H1 (cell line): ENCODE measurements around the gene RPUSD1. TPM values are rescaled to one million over a fixed set of nuclear protein-coding genes. Genes with fewer than 3 reads are reported as not detected.

Experiments
- CTCF ChIA-PET: fragments of 300-600 bp; sonication (Branson Sonifier 250); formaldehyde crosslinking; loops from one replicate; lab custom pipeline; 2021; ENCODE audit not compliant: partially characterized antibody; lab: Charles Lee
- POLR2A ChIA-PET: fragments of 300-600 bp; sonication (Branson Sonifier 250); formaldehyde crosslinking; loops from one replicate; lab custom pipeline; 2021; ENCODE audit warnings: inconsistent platforms; ENCODE audit not compliant: partially characterized antibody; lab: Charles Lee
- DNase-seq, 2 experiments: peaks; one replicate each; pipeline versions ENCODE4 v3.0.0 to v3.0.0-alpha.2; 2010 to 2022; ENCODE audit warnings: low spot score in 2 of 2, low read depth in 1 of 2, mixed read lengths in 1 of 2
- FAIRE-seq: peaks from 2 replicates; lab custom pipeline; 2011; peaks lifted over from hg19 to GRCh38; lab: Jason Lieb, UNC
- H2AFZ ChIP-seq: 2 replicates; pipeline ENCODE4 v1.8.1; 2012; ENCODE audit warnings: low read length, inconsistent platforms
- H2AK5ac ChIP-seq: 2 replicates; pipeline ENCODE4 v1.6.1; 2013; ENCODE audit warnings: low read depth, low read length
- H2BK120ac ChIP-seq: replicated peaks from 2 replicates; pipeline ENCODE3; 2013; ENCODE audit warnings: low read depth, low read length, inconsistent platforms
- H2BK12ac ChIP-seq: 2 replicates; pipeline ENCODE4 v1.6.1; 2013; ENCODE audit warnings: low read depth, low read length
- H2BK15ac ChIP-seq: 2 replicates; pipeline ENCODE4 v1.6.1; 2013; ENCODE audit warnings: low read length
- H2BK20ac ChIP-seq: 2 replicates; pipeline ENCODE4 v1.6.1; 2013; ENCODE audit warnings: low read length
- H2BK5ac ChIP-seq: 2 replicates; pipeline ENCODE4 v1.6.1; 2013; ENCODE audit warnings: low read depth, low read length
- H3K14ac ChIP-seq: 2 replicates; pipeline ENCODE4 v1.6.1; 2013; ENCODE audit warnings: inconsistent platforms; ENCODE audit not compliant: insufficient read length
- H3K18ac ChIP-seq: 2 replicates; pipeline ENCODE4 v1.6.1; 2013; ENCODE audit warnings: low read length; ENCODE audit errors: extremely low read depth
- H3K23ac ChIP-seq: 2 replicates; pipeline ENCODE4 v1.6.1; 2013; ENCODE audit warnings: inconsistent platforms; ENCODE audit not compliant: insufficient read length
- H3K23me2 ChIP-seq: 2 replicates; pipeline ENCODE4 v1.6.1; 2013; ENCODE audit warnings: low read depth, low read length
- H3K27ac ChIP-seq: 2 replicates; pipeline ENCODE4 v1.6.1; 2011; ENCODE audit warnings: low read depth, low read length, inconsistent platforms
- H3K27me3 ChIP-seq, 4 experiments: replicated peaks in 1 of 4; 1 replicate in 1 of 4; 2 replicates in 3 of 4; pipeline versions ENCODE4 v1.6.1 to v1.8.1; 2011 to 2013; ENCODE audit warnings: low read length in 3 of 4, mild to moderate bottlenecking in 3 of 4, inconsistent platforms in 2 of 4, mixed read lengths in 2 of 4, moderate library complexity in 1 of 4; ENCODE audit not compliant: control insufficient read depth in 3 of 4, insufficient read depth in 3 of 4; ENCODE audit errors: extremely low read depth in 1 of 4
- H3K36me3 ChIP-seq, 4 experiments: 2 replicates each; pipeline versions ENCODE4 v1.6.1 to v1.8.1; 2011 to 2013; ENCODE audit warnings: mild to moderate bottlenecking in 4 of 4, low read length in 3 of 4, moderate library complexity in 2 of 4, control low read depth in 1 of 4, inconsistent platforms in 1 of 4; ENCODE audit not compliant: insufficient read depth in 4 of 4, control insufficient read depth in 2 of 4
- H3K4ac ChIP-seq: replicated peaks from 2 replicates; pipeline ENCODE3; 2013; ENCODE audit warnings: low read length, low read depth, mixed read lengths, inconsistent platforms; ENCODE audit not compliant: insufficient read length
- H3K4me1 ChIP-seq, 4 experiments: replicated peaks in 1 of 4; 1 replicate in 1 of 4; 2 replicates in 3 of 4; pipeline versions ENCODE4 v1.6.1 to v1.8.1; 2011 to 2013; ENCODE audit warnings: low read length in 3 of 4, inconsistent platforms in 2 of 4, mixed read lengths in 1 of 4; ENCODE audit not compliant: insufficient read depth in 4 of 4, control insufficient read depth in 3 of 4
- H3K4me2 ChIP-seq, 2 experiments: 2 replicates each; pipeline versions ENCODE4 v1.6.1 to v1.8.1; 2011 to 2013; ENCODE audit warnings: low read depth in 2 of 2, low read length in 2 of 2, control low read depth in 1 of 2, inconsistent platforms in 1 of 2, mild to moderate bottlenecking in 1 of 2; ENCODE audit not compliant: insufficient read depth in 1 of 2
- H3K4me3 ChIP-seq, 4 experiments: fragments of 200-600, 300-600 bp in 1 of 4; sonication (generic), shearing (Covaris generic), sonication (Bioruptor Twin) in 1 of 4; 2 replicates each; pipeline versions ENCODE4 v1.5.1 to v1.8.1; 2011 to 2016; ENCODE audit warnings: low read length in 4 of 4, low read depth in 3 of 4, control low read depth in 2 of 4, inconsistent platforms in 2 of 4, mild to moderate bottlenecking in 2 of 4, mixed read lengths in 1 of 4, moderate library complexity in 1 of 4; ENCODE audit not compliant: insufficient read depth in 2 of 4; ENCODE audit errors: extremely low read depth in 1 of 4
- H3K56ac ChIP-seq: replicated peaks from 2 replicates; pipeline ENCODE3; 2013; ENCODE audit warnings: low read depth, mild to moderate bottlenecking, mixed read lengths, low read length, inconsistent platforms; ENCODE audit not compliant: insufficient read length
- H3K79me1 ChIP-seq: 2 replicates; pipeline ENCODE4 v1.6.1; 2013; ENCODE audit warnings: low read depth, low read length, control low read depth
- H3K79me2 ChIP-seq, 2 experiments: 2 replicates each; pipeline versions ENCODE4 v1.6.1 to v1.8.1; 2012 to 2013; ENCODE audit warnings: low read length in 2 of 2, mild to moderate bottlenecking in 2 of 2, inconsistent platforms in 1 of 2; ENCODE audit not compliant: insufficient read depth in 2 of 2, control insufficient read depth in 1 of 2
- H3K9ac ChIP-seq, 4 experiments: replicated peaks in 1 of 4; 1 replicate in 1 of 4; 2 replicates in 3 of 4; pipeline versions ENCODE4 v1.6.1 to v1.8.1; 2011 to 2013; ENCODE audit warnings: low read depth in 3 of 4, low read length in 3 of 4, control low read depth in 2 of 4, mild to moderate bottlenecking in 2 of 4, moderate library complexity in 2 of 4, inconsistent platforms in 1 of 4; ENCODE audit errors: extremely low read depth in 1 of 4
- H3K9me3 ChIP-seq, 2 experiments: 2 replicates each; pipeline versions ENCODE4 v1.6.1 to v1.8.1; 2012 to 2013; ENCODE audit warnings: mild to moderate bottlenecking in 2 of 2, moderate library complexity in 2 of 2, control low read depth in 1 of 2, inconsistent platforms in 1 of 2, low read depth in 1 of 2, low read length in 1 of 2, mixed read lengths in 1 of 2; ENCODE audit not compliant: insufficient read depth in 2 of 2
- H4K20me1 ChIP-seq, 2 experiments: replicated peaks in 1 of 2; 2 replicates each; pipeline versions ENCODE3 to v1.8.1; 2011 to 2013; ENCODE audit warnings: inconsistent platforms in 2 of 2, low read length in 2 of 2, mild to moderate bottlenecking in 1 of 2; ENCODE audit not compliant: insufficient read depth in 2 of 2, control insufficient read depth in 1 of 2
- H4K5ac ChIP-seq: 2 replicates; pipeline ENCODE4 v1.6.1; 2013; ENCODE audit warnings: low read length, low read depth, mixed read lengths, inconsistent platforms; ENCODE audit not compliant: insufficient read length
- H4K8ac ChIP-seq: 2 replicates; pipeline ENCODE4 v1.8.0; 2013; ENCODE audit warnings: mild to moderate bottlenecking, moderate library complexity, low read length, inconsistent platforms; ENCODE audit not compliant: insufficient read depth; ENCODE audit errors: extremely low read depth
- H4K91ac ChIP-seq: replicated peaks from 2 replicates; pipeline ENCODE3; 2013; ENCODE audit warnings: low read length, mixed read lengths, inconsistent platforms; ENCODE audit not compliant: insufficient read length
- BCL11A ChIP-seq, 2 experiments: IDR thresholded peaks; one replicate each; pipeline ENCODE4 v1.6.1; 2011; ENCODE audit warnings: low read depth in 2 of 2, low read length in 2 of 2, mild to moderate bottlenecking in 2 of 2
- CHD1 ChIP-seq: IDR thresholded peaks from 2 replicates; pipeline ENCODE4 v1.6.1; 2012; ENCODE audit warnings: low read depth, low read length, improper control_type of control experiment
- CTBP2 ChIP-seq: IDR thresholded peaks from 2 replicates; pipeline ENCODE4 v1.7.0; 2011; ENCODE audit warnings: borderline replicate concordance, mild to moderate bottlenecking, moderate library complexity, mixed read lengths, low read length; ENCODE audit not compliant: insufficient read depth, insufficient read length
- EP300 ChIP-seq, 2 experiments: IDR thresholded peaks; 1 replicate in 1 of 2; 2 replicates in 1 of 2; pipeline ENCODE4 v1.6.1; 2011 to 2012; ENCODE audit warnings: low read depth in 2 of 2, low read length in 2 of 2, mild to moderate bottlenecking in 2 of 2, borderline replicate concordance in 1 of 2, inconsistent platforms in 1 of 2, moderate library complexity in 1 of 2
- FOSL1 ChIP-seq: IDR thresholded peaks from 2 replicates; pipeline ENCODE4 v1.6.1; 2011; ENCODE audit warnings: mild to moderate bottlenecking, low read depth, low read length, moderate library complexity; ENCODE audit not compliant: insufficient read depth
- GTF2F1 ChIP-seq: IDR thresholded peaks from 2 replicates; pipeline ENCODE4 v1.6.1; 2012; ENCODE audit warnings: low read depth, low read length, improper control_type of control experiment, borderline replicate concordance
- POLR2A ChIP-seq, 2 experiments: IDR thresholded peaks; 1 replicate in 1 of 2; 2 replicates in 1 of 2; pipeline ENCODE4 v1.6.1; 2011; ENCODE audit warnings: low read depth in 2 of 2, low read length in 2 of 2, mild to moderate bottlenecking in 2 of 2; ENCODE audit errors: control extremely low read depth in 1 of 2
- RBBP5 ChIP-seq: IDR thresholded peaks from 2 replicates; pipeline ENCODE4 v1.7.1; 2012; ENCODE audit warnings: low read depth, mild to moderate bottlenecking, inconsistent platforms, low read length, moderate library complexity, borderline replicate concordance
- RXRA ChIP-seq: IDR thresholded peaks from 2 replicates; pipeline ENCODE4 v1.6.1; 2011; ENCODE audit warnings: low read depth, mild to moderate bottlenecking, low read length, moderate library complexity; ENCODE audit not compliant: insufficient read depth
- SIRT6 ChIP-seq: IDR thresholded peaks from one replicate; pipeline ENCODE4 v1.7.1; 2012; ENCODE audit warnings: low read length, inconsistent platforms
- TEAD4 ChIP-seq: IDR thresholded peaks from 2 replicates; pipeline ENCODE4 v1.6.1; 2012; ENCODE audit warnings: low read depth, low read length, inconsistent platforms, mixed read lengths
- WGBS, 2 experiments: shearing (Covaris generic) in 1 of 2; methylation state at CpG; one replicate each; pipeline versions ENCODE4 v1.1.6 to v1.1.7; 2013 to 2015; ENCODE audit warnings: low lambda C conversion rate in 2 of 2, mixed read lengths in 2 of 2, inconsistent platforms in 1 of 2, low coverage in 1 of 2, missing lambda C conversion rate in 1 of 2; ENCODE audit not compliant: insufficient replicate concordance in 2 of 2, insufficient coverage in 1 of 2, insufficient read length in 1 of 2; ENCODE audit errors: extremely low coverage in 1 of 2, missing lambda C conversion rate in 1 of 2; 5-methylcytosine and 5-hydroxymethylcytosine counted together
- polyA plus RNA-seq, 7 experiments: library from polyadenylated mRNA; depleted of rRNA in 3 of 7; stranded (reverse) in 5 of 7; unstranded in 2 of 7; fragments of >200 nt in 5 of 7; fragments of 200-250 nt in 2 of 7; gene quantifications; 1 replicate in 5 of 7; 2 replicates in 1 of 7; 4 replicates in 1 of 7; pipeline versions ENCODE4 v1.2.1 to v1.2.3, GENCODE V29; 2011 to 2013; ENCODE audit warnings: missing spikeins in 2 of 7, mixed read lengths in 2 of 7
- total RNA-seq: library from RNA; stranded (reverse); fragmentation: NEBNext Ultra II Directional; extraction: Animal tissue kit (Norgen Biotek cat#: 25700); gene quantifications from 2 replicates; pipeline ENCODE4 v1.2.1, GENCODE V29; 2021
- TF ChIP-seq, protein P1 (sequence below): IDR thresholded peaks from 2 replicates; pipeline ENCODE4 v1.6.1; 2012; ENCODE audit warnings: low read length, inconsistent platforms

RPUSD1 gene
- total and polyA plus RNA-seq, 2 of the 8 experiments (the other 6 are each of a cell fraction or from before 2014, with no cell fraction given) = 32.2 to 61.8 TPM

DNA sequence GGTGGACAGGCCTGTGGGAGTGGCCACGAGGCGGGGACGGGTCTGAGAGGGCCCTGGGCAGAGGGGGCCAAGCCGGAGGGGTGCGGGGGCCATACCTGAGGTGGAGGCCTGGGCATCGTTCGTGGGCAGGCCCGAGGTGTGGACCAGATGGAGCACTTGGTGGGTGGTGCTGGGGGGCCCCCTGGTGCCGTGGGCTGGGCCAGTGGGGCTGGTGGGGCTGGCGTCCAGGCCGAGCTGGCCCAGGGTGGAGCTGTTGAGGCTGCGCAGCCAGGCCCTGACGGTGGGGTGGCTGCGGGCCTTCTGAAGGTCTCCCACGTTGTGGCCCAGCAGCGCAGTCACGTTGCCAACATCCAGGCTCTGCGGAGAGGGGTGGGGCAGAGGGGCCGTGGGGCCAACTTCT, 18.2 kb downstream of the RPUSD1 start:
- H4K20me1 ChIP-seq = no peaks in the 10 kb centered on the region
- no peak overlapping the region for H3K4me3 ChIP-seq
- H2AK5ac ChIP-seq = no peak overlapping the region
- H3K36me3 ChIP-seq = no peaks in the 10 kb centered on the region
- no peak overlapping the region for H2BK20ac ChIP-seq
- no peak overlapping the region for H2BK15ac ChIP-seq
- H3K18ac ChIP-seq = no peak overlapping the region
- no peak overlapping the region for H2BK120ac ChIP-seq
- H3K4me2 ChIP-seq = no peak overlapping the region
- H3K14ac ChIP-seq = no peak overlapping the region
- ChIA-PET POLR2A (interaction anchor here (1.0 to 2.3 kb wide), 4 partner anchors 11 to 49 kb away, joined by 3 to 7 read pairs (median 4); partner anchors contain the start of gene ANTKMT), CTCF (interaction anchor here (0.6 to 1.7 kb wide), 7 partner anchors 10 to 62 kb away, joined by 3 to 5 read pairs (median 4); partner anchors contain the start of gene CIAO3)
- H4K8ac ChIP-seq = no peak overlapping the region
- no peaks in the 10 kb centered on the region for H3K79me1 ChIP-seq
- H4K5ac ChIP-seq = no peak overlapping the region
- H3K27me3 ChIP-seq = no peaks in the 10 kb centered on the region
- no peaks in the 10 kb centered on the region; the same call in 1 of the 2 replicates for H3K23me2 ChIP-seq
- 93% methylated on average over 18 of the region's 19 CpGs; no CpG with 5 or more reads in 1 of the 2 experiments for WGBS, 2 experiments
- H3K23ac ChIP-seq = no peak overlapping the region
- no peaks in the 10 kb centered on the region for H3K79me2 ChIP-seq
- no peak overlapping the region for H2BK12ac ChIP-seq
- no peak overlapping the region; the same call in 1 of the 2 replicates for H2BK5ac ChIP-seq
- no peak overlapping the region for H4K91ac ChIP-seq
- H3K4me1 ChIP-seq = peaks cover 0 to 8% (median 6%) of the 10 kb centered on the region in 4 experiments; a peak in 5 of 7 replicates
- H3K9ac ChIP-seq = no peak overlapping the region
- H3K4ac ChIP-seq = no peak overlapping the region
- FAIRE-seq = no peak
- H3K9me3 ChIP-seq = no peaks in the 10 kb centered on the region
- H3K27ac ChIP-seq = no peak overlapping the region
- no peak for DNase-seq
- H2AFZ ChIP-seq = no peak overlapping the region
- no peak overlapping the region for H3K56ac ChIP-seq
- no peak for TF ChIP-seq TEAD4
- TF ChIP-seq SIRT6 = no peak
- no peak for TF ChIP-seq EP300 (IDR thresholded peaks at IDR 0.05; ENCODE audit: borderline replicate concordance in 1 of 2, low read depth in 2 of 2, low read length in 2 of 2)
- no peak for TF ChIP-seq GTF2F1
- TF ChIP-seq RXRA = no peak
- no peak for TF ChIP-seq CHD1
- no peak for TF ChIP-seq BCL11A (IDR thresholded peaks at IDR 0.05; ENCODE audit: low read depth in 2 of 2, low read length in 2 of 2)
- no peak for TF ChIP-seq CTBP2
- TF ChIP-seq, protein P1, sequence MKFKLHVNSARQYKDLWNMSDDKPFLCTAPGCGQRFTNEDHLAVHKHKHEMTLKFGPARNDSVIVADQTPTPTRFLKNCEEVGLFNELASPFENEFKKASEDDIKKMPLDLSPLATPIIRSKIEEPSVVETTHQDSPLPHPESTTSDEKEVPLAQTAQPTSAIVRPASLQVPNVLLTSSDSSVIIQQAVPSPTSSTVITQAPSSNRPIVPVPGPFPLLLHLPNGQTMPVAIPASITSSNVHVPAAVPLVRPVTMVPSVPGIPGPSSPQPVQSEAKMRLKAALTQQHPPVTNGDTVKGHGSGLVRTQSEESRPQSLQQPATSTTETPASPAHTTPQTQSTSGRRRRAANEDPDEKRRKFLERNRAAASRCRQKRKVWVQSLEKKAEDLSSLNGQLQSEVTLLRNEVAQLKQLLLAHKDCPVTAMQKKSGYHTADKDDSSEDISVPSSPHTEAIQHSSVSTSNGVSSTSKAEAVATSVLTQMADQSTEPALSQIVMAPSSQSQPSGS = no peak
- no peak for TF ChIP-seq RBBP5
- no peak for TF ChIP-seq FOSL1
- no peak for TF ChIP-seq POLR2A (IDR thresholded peaks at IDR 0.05; ENCODE audit: control extremely low read depth in 1 of 2, low read depth in 2 of 2, low read length in 2 of 2)
